H1 (cell line): ENCODE results near the gene ARHGEF19. TPM values are rescaled to one million over a fixed set of nuclear protein-coding genes. Genes with fewer than 3 reads are reported as not detected.

ENCODE experiments used
- polyA plus RNA-seq, 7 experiments: library from polyadenylated mRNA; depleted of rRNA in 3 of 7; stranded (reverse) in 5 of 7; unstranded in 2 of 7; fragments of >200 nt in 5 of 7; fragments of 200-250 nt in 2 of 7; gene quantifications; 1 replicate in 5 of 7; 2 replicates in 1 of 7; 4 replicates in 1 of 7; pipeline versions ENCODE4 v1.2.1 to v1.2.3, GENCODE V29; 2011 to 2013; ENCODE audit warnings: missing spikeins in 2 of 7, mixed read lengths in 2 of 7
- total RNA-seq: library from RNA; stranded (reverse); fragmentation: NEBNext Ultra II Directional; extraction: Animal tissue kit (Norgen Biotek cat#: 25700); gene quantifications from 2 replicates; pipeline ENCODE4 v1.2.1, GENCODE V29; 2021
- TF ChIP-seq, protein P1 (sequence below): fragments of 300-600 bp; sonication (generic); IDR thresholded peaks from 2 replicates; pipeline ENCODE4 v1.7.1; 2012; ENCODE audit warnings: low read length, moderate library complexity, mild to moderate bottlenecking, inconsistent platforms; ENCODE audit not compliant: insufficient replicate concordance

ARHGEF19 gene
- total and polyA plus RNA-seq, 2 of the 8 experiments (the other 6 are each of a cell fraction or from before 2014, with no cell fraction given) = 47.5 to 56.4 TPM

GRCh38 chr1:16232316-16232710 lies 19.9 kb upstream of the ARHGEF19 start (continued):
- TF ChIP-seq, protein P1, sequence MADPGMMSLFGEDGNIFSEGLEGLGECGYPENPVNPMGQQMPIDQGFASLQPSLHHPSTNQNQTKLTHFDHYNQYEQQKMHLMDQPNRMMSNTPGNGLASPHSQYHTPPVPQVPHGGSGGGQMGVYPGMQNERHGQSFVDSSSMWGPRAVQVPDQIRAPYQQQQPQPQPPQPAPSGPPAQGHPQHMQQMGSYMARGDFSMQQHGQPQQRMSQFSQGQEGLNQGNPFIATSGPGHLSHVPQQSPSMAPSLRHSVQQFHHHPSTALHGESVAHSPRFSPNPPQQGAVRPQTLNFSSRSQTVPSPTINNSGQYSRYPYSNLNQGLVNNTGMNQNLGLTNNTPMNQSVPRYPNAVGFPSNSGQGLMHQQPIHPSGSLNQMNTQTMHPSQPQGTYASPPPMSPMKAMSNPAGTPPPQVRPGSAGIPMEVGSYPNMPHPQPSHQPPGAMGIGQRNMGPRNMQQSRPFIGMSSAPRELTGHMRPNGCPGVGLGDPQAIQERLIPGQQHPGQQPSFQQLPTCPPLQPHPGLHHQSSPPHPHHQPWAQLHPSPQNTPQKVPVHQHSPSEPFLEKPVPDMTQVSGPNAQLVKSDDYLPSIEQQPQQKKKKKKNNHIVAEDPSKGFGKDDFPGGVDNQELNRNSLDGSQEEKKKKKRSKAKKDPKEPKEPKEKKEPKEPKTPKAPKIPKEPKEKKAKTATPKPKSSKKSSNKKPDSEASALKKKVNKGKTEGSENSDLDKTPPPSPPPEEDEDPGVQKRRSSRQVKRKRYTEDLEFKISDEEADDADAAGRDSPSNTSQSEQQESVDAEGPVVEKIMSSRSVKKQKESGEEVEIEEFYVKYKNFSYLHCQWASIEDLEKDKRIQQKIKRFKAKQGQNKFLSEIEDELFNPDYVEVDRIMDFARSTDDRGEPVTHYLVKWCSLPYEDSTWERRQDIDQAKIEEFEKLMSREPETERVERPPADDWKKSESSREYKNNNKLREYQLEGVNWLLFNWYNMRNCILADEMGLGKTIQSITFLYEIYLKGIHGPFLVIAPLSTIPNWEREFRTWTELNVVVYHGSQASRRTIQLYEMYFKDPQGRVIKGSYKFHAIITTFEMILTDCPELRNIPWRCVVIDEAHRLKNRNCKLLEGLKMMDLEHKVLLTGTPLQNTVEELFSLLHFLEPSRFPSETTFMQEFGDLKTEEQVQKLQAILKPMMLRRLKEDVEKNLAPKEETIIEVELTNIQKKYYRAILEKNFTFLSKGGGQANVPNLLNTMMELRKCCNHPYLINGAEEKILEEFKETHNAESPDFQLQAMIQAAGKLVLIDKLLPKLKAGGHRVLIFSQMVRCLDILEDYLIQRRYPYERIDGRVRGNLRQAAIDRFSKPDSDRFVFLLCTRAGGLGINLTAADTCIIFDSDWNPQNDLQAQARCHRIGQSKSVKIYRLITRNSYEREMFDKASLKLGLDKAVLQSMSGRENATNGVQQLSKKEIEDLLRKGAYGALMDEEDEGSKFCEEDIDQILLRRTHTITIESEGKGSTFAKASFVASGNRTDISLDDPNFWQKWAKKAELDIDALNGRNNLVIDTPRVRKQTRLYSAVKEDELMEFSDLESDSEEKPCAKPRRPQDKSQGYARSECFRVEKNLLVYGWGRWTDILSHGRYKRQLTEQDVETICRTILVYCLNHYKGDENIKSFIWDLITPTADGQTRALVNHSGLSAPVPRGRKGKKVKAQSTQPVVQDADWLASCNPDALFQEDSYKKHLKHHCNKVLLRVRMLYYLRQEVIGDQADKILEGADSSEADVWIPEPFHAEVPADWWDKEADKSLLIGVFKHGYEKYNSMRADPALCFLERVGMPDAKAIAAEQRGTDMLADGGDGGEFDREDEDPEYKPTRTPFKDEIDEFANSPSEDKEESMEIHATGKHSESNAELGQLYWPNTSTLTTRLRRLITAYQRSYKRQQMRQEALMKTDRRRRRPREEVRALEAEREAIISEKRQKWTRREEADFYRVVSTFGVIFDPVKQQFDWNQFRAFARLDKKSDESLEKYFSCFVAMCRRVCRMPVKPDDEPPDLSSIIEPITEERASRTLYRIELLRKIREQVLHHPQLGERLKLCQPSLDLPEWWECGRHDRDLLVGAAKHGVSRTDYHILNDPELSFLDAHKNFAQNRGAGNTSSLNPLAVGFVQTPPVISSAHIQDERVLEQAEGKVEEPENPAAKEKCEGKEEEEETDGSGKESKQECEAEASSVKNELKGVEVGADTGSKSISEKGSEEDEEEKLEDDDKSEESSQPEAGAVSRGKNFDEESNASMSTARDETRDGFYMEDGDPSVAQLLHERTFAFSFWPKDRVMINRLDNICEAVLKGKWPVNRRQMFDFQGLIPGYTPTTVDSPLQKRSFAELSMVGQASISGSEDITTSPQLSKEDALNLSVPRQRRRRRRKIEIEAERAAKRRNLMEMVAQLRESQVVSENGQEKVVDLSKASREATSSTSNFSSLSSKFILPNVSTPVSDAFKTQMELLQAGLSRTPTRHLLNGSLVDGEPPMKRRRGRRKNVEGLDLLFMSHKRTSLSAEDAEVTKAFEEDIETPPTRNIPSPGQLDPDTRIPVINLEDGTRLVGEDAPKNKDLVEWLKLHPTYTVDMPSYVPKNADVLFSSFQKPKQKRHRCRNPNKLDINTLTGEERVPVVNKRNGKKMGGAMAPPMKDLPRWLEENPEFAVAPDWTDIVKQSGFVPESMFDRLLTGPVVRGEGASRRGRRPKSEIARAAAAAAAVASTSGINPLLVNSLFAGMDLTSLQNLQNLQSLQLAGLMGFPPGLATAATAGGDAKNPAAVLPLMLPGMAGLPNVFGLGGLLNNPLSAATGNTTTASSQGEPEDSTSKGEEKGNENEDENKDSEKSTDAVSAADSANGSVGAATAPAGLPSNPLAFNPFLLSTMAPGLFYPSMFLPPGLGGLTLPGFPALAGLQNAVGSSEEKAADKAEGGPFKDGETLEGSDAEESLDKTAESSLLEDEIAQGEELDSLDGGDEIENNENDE = no peak
